MCF 10A (cell line): ENCODE measurements around the gene SAMM50. TPM values are rescaled to one million over a fixed set of nuclear protein-coding genes. Genes with fewer than 3 reads are reported as not detected.

Experiments used
- BruUV-seq: library from RNA; stranded (reverse); fragments of 400-500 nt; replicated peaks from 2 replicates; lab custom pipeline; 2021; lab: Mats Ljungman, UMichigan
- CTCF ChIA-PET: fragments of 300-600 bp; sonication (Branson Sonifier 250); formaldehyde crosslinking; extraction: SDS; loops from one replicate; lab custom pipeline; 2021; ENCODE audit warnings: antibody characterized with exemption, inconsistent platforms; lab: Yijun Ruan, JAX
- POLR2A ChIA-PET: fragments of 300-600, 350-650 bp; sonication (Branson Sonifier 250); formaldehyde crosslinking; extraction: SDS; loops from one replicate; lab custom pipeline; 2020; ENCODE audit warnings: antibody characterized with exemption, inconsistent platforms; lab: Yijun Ruan, JAX
- DNase-seq: peaks from one replicate; pipeline ENCODE4 v3.0.0-alpha.2; 2018; ENCODE audit not compliant: unreplicated experiment
- H3K27ac Mint-ChIP-seq: one replicate; pipeline ENCODE4 v1.8.0; 2022; ENCODE audit warnings: mild to moderate bottlenecking, low read depth, mixed read lengths; ENCODE audit not compliant: unreplicated experiment
- H3K27me3 Mint-ChIP-seq: one replicate; pipeline ENCODE4 v1.8.0; 2022; ENCODE audit warnings: mixed read lengths; ENCODE audit not compliant: insufficient read depth, unreplicated experiment
- H3K36me3 Mint-ChIP-seq: one replicate; pipeline ENCODE4 v1.8.0; 2022; ENCODE audit warnings: mild to moderate bottlenecking, moderate library complexity, mixed read lengths; ENCODE audit not compliant: insufficient read depth, unreplicated experiment
- H3K4me1 Mint-ChIP-seq: one replicate; pipeline ENCODE4 v1.8.0; 2022; ENCODE audit warnings: mixed read lengths; ENCODE audit not compliant: insufficient read depth, unreplicated experiment
- H3K4me3 Mint-ChIP-seq: one replicate; pipeline ENCODE4 v1.8.0; 2022; ENCODE audit warnings: mild to moderate bottlenecking, moderate library complexity, mixed read lengths; ENCODE audit not compliant: unreplicated experiment
- H3K9me3 Mint-ChIP-seq: one replicate; pipeline ENCODE4 v1.8.0; 2022; ENCODE audit warnings: mixed read lengths; ENCODE audit not compliant: unreplicated experiment
- intact Hi-C: fragments of 100-400 bp; cut with micrococcal nuclease; formaldehyde crosslinking; loops from 2 replicates; pipeline ENCODE4 v1.14.1; 2022
- total RNA-seq: library from RNA; stranded (reverse); gene quantifications from 2 replicates; pipeline ENCODE4 v1.2.3, GENCODE V29; 2022
- TF ChIP-seq, protein P1 (sequence below): fragments of 200-600 bp; IDR thresholded peaks from one replicate; pipeline ENCODE4 v1.8.0; 2022; ENCODE audit warnings: antibody characterized with exemption, mild to moderate bottlenecking; ENCODE audit not compliant: unreplicated experiment

Gene SAMM50
- total RNA-seq, 1 experiment from 2014 or later, result 29.5 TPM

DNA sequence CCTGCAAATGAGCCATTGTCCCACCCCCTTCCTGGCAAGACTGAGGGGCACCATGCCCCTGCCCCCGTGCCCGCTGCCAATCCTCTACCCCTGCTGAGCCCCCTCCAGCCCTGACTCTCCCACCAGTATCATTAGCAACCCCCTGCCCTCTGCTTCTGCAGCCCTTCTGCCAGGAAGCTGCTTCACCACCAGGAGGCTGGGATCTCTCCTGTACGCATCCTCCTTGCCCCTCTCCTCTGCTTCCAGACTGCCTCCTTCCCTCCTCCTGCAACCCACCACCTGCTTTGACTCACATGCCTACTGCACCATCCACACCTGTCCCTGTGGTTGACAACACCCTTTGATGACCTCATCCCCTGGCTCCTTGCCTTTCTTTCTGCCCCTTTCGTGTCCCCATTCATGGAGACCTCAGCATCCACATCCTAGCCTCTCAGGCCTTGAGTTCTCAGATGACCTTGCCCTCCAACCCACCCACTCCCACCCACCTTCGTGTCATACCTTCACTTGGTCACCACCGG, 45.0 kb upstream of the SAMM50 start:
- CTCF ChIA-PET, result no interaction called here
- DNase-seq, result no peak
- peaks cover 23% of the 10 kb centered on the region for H3K27me3 Mint-ChIP-seq

DNA sequence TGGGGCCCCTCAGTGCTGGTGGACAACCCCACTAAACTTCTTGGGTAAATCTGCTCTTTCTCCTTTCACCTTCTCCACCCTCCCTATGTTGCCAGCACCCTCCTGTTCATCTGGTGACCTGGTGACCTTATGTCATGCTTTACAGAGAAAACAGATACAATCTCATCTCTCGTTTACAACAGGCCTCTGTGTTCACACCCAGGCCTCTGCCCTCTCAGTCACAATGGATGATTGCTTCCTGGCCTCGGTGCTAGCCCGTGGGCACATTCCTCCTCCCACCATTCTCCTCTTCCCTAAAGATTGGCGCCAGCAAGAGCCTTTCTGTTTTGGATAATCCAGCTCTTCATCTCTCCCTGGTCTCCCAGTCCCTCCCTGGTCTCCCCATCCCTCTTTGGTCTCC, 43.9 kb upstream of the SAMM50 start:
- Mint-ChIP-seq H3K27me3 (peaks cover 23% of the 10 kb centered on the region), H3K36me3 (no peaks in the 10 kb centered on the region), H3K9me3 (peaks cover 7% of the 10 kb centered on the region), H3K4me3 (no peak overlapping the region), H3K27ac (no peak overlapping the region), H3K4me1 (peaks cover 17% of the 10 kb centered on the region)
- intact Hi-C loops, result no loop called here
- CTCF ChIA-PET, result no interaction called here
- no peak for DNase-seq
- TF ChIP-seq, protein P1, sequence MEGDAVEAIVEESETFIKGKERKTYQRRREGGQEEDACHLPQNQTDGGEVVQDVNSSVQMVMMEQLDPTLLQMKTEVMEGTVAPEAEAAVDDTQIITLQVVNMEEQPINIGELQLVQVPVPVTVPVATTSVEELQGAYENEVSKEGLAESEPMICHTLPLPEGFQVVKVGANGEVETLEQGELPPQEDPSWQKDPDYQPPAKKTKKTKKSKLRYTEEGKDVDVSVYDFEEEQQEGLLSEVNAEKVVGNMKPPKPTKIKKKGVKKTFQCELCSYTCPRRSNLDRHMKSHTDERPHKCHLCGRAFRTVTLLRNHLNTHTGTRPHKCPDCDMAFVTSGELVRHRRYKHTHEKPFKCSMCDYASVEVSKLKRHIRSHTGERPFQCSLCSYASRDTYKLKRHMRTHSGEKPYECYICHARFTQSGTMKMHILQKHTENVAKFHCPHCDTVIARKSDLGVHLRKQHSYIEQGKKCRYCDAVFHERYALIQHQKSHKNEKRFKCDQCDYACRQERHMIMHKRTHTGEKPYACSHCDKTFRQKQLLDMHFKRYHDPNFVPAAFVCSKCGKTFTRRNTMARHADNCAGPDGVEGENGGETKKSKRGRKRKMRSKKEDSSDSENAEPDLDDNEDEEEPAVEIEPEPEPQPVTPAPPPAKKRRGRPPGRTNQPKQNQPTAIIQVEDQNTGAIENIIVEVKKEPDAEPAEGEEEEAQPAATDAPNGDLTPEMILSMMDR, result no peak
- no TSS peak for BruUV-seq
- POLR2A ChIA-PET, result interaction anchor here (0.8 kb wide), 1 partner anchor 18 kb away, joined by 3 read pairs; no protein-coding TSS in a partner anchor

More for the DNA sequence above, 45.0 kb upstream of the SAMM50 start:
- BruUV-seq, result no TSS peak
- TF ChIP-seq, protein P1, result no peak
- Mint-ChIP-seq H3K9me3 (peaks cover 7% of the 10 kb centered on the region), H3K4me3 (no peak overlapping the region), H3K27ac (no peak overlapping the region), H3K4me1 (peaks cover 17% of the 10 kb centered on the region), H3K36me3 (no peaks in the 10 kb centered on the region)
- POLR2A ChIA-PET, result interaction anchor here (0.8 to 1.1 kb wide), 2 partner anchors 15 to 17 kb away, joined by 3 read pairs; no protein-coding TSS in a partner anchor
- intact Hi-C loops, result no loop called here

DNA sequence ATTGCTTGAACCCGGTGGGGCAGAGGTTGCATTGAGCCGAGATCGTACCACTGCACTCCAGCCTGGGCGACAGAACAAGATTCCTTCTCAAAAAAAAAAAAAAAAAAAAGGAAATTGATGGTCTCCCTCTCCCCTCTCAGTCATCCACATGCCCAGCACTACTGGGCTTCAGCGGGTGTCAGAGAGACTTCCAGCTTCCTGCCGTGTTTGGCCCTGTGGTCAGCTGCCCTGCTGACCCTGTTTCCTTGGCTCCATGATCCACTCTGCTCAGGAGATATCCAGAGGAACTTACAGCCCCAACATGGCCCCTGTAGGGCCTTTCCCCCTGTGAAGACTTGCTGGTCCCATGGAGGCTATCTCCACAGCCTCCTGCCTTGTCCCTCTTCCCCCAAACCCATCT, 37.7 kb upstream of the SAMM50 start:
- no peak for DNase-seq
- Mint-ChIP-seq H3K9me3 (peaks cover 7% of the 10 kb centered on the region), H3K36me3 (no peaks in the 10 kb centered on the region), H3K27me3 (peaks cover 11% of the 10 kb centered on the region), H3K4me1 (peaks cover 27% of the 10 kb centered on the region), H3K4me3 (no peak overlapping the region), H3K27ac (no peak overlapping the region)
- intact Hi-C loops, result no loop called here
- no TSS peak for BruUV-seq
- TF ChIP-seq, protein P1, result no peak
- POLR2A ChIA-PET, result no interaction called here
- CTCF ChIA-PET, result interaction anchor here (0.7 to 1.2 kb wide), 3 partner anchors 28 to 169 kb away, joined by 3 to 4 read pairs (median 4); no protein-coding TSS in a partner anchor

DNA sequence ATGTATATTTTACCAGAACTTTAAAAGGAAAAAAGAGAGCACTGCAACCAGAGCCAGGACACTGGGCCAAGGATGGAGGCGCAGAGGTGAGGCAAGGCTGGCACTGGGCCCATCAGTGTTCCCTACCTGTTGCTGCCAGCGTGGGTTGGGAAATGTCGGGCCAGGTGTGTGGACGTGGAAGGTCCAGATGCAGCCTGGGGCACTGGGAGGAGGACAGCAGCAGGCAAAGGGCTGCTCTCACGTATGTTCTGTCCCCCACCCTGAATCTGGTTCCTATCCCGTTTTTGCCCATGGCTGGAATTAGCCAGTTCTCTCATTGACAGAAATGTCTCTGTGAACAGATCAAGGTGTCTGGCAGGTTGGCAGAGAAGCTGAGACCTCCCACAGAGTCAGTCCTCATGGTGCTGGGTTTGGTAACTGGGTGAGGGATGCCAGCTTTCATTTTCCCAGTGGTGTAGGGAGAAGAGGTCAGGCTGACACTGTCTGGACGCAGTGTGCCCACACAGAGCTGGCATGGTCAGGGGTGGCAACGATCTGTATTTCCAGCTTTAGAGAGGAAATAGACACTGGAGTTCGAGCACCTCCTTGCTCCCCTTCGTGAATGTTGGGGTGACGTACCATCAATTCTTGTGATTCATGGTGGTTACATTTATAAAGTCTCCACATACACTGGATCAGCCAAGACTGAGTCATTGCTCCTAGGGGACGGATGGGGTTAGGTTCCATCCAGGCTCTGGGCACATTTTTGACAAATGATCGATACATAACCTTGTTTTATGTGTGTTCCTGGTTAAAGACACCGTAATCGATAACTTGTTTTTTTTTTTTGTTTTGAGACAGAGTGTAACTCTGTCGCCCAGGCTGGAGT, 35.9 kb upstream of the SAMM50 start:
- no peaks in the 10 kb centered on the region for H3K9me3 Mint-ChIP-seq
- no TSS peak for BruUV-seq
- intact Hi-C loops, result no loop called here
- H3K36me3 Mint-ChIP-seq, result no peaks in the 10 kb centered on the region
- peak; percentile 84 for DNase-seq
- no peaks in the 10 kb centered on the region for H3K27me3 Mint-ChIP-seq
- POLR2A ChIA-PET, result interaction anchor here (0.7 to 1.4 kb wide), 3 partner anchors 21 to 36 kb away, joined by 3 read pairs; partner anchors contain the start of gene SAMM50
- CTCF ChIA-PET, result interaction anchor here (0.8 to 1.1 kb wide), 2 partner anchors 16 to 732 kb away, joined by 4 to 5 read pairs; partner anchors contain the start of gene TTLL12
- TF ChIP-seq, protein P1, result no peak
- H3K4me3 Mint-ChIP-seq, result peak overlapping the region; percentile 60
- peaks cover 33% of the 10 kb centered on the region for H3K4me1 Mint-ChIP-seq
- peak overlapping the region; percentile 68 for H3K27ac Mint-ChIP-seq
